ENCODE measurements around the gene ATP1A4. TPM values are rescaled to one million over a fixed set of nuclear protein-coding genes. Genes with fewer than 3 reads are reported as not detected.

The ATP1A4 gene
- total and polyA plus RNA-seq, 8 donors, result 0.05 to 0.37 TPM; not detected in 6

GRCh38 chr1:160120797-160121196 lies 30.6 kb upstream of the ATP1A4 start:
- intact Hi-C loops (cut with DNase I; ENCODE audit: low total_unique reads), result no loop called here
- H3K36me3 ChIP-seq, result peaks cover 0 to 16% (median 4%) of the 10 kb centered on the region in 4 donors
- H3K4me3 ChIP-seq, result no peak overlapping the region
- H3K27ac ChIP-seq, result no peak overlapping the region
- no peak for DNase-seq
- H3K9me3 ChIP-seq, result no peaks in the 10 kb centered on the region
- TF ChIP-seq CTCF (IDR thresholded peaks at IDR 0.05) (no peak), EP300 (IDR thresholded peaks at IDR 0.05) (no peak), POLR2A (IDR thresholded peaks at IDR 0.05) (no peak), POLR2AphosphoS5 (IDR thresholded peaks at IDR 0.05) (no peak)
- H3K4me1 ChIP-seq, result peaks cover 0 to 48% (median 22%) of the 10 kb centered on the region in 4 donors
- 77 to 91% (median 78%) methylated on average over 4 to 5 of the region's 5 CpGs for WGBS, 5 donors
- peaks cover 0 to 24% (median 10%) of the 10 kb centered on the region in 3 donors for H3K27me3 ChIP-seq

- DNase-seq, result no peak
- no peak for TF ChIP-seq POLR2AphosphoS5 (IDR thresholded peaks at IDR 0.05)
- no peak for TF ChIP-seq POLR2A (IDR thresholded peaks at IDR 0.05)
- TF ChIP-seq CTCF (IDR thresholded peaks at IDR 0.05), result no peak
- no peak for TF ChIP-seq EP300 (IDR thresholded peaks at IDR 0.05)
- intact Hi-C loops (cut with DNase I; ENCODE audit: low total_unique reads), result no loop called here
- Histone ChIP-seq H3K4me3 (no peak overlapping the region), H3K9me3 (no peaks in the 10 kb centered on the region), H3K27me3 (peaks cover 0 to 18% (median 4%) of the 10 kb centered on the region in 3 donors), H3K4me1 (peaks cover 0 to 49% (median 22%) of the 10 kb centered on the region in 4 donors), H3K36me3 (peaks cover 0 to 16% (median 4%) of the 10 kb centered on the region in 4 donors), H3K27ac (no peak overlapping the region)
- WGBS, 5 donors, result 58 to 86% (median 68%) methylated on average over 1 of the region's 1 CpG
These were observed 30.0 kb upstream of the ATP1A4 start for GRCh38 chr1:160121388-160121787.

GRCh38 chr1:160122978-160123495 lies 28.4 kb upstream of the ATP1A4 start:
- Histone ChIP-seq H3K9me3 (no peaks in the 10 kb centered on the region), H3K4me3 (no peak overlapping the region), H3K36me3 (peaks cover 0 to 21% (median 4%) of the 10 kb centered on the region in 4 donors), H3K27me3 (peaks cover 0 to 2% (median 0%) of the 10 kb centered on the region in 3 donors), H3K4me1 (peaks cover 0 to 34% (median 15%) of the 10 kb centered on the region in 4 donors), H3K27ac (no peak overlapping the region)
- no peak for DNase-seq
- TF ChIP-seq EP300 (IDR thresholded peaks at IDR 0.05) (no peak), CTCF (IDR thresholded peaks at IDR 0.05) (no peak), POLR2A (IDR thresholded peaks at IDR 0.05) (no peak), POLR2AphosphoS5 (IDR thresholded peaks at IDR 0.05) (no peak)
- intact Hi-C loops (cut with DNase I; ENCODE audit: low total_unique reads), result no loop called here
- 86 to 88% (median 87%) methylated on average over 9 to 16 of the region's 16 CpGs for WGBS, 5 donors

GRCh38 chr1:160123726-160124125 lies 27.7 kb upstream of the ATP1A4 start:
- H3K27ac ChIP-seq, result no peak overlapping the region
- H3K36me3 ChIP-seq, result peaks cover 0 to 24% (median 6%) of the 10 kb centered on the region in 4 donors

More at GRCh38 chr1:160123726-160124125, 27.7 kb upstream of the ATP1A4 start:
- Histone ChIP-seq H3K27me3 (no peaks in the 10 kb centered on the region), H3K4me3 (no peak overlapping the region), H3K9me3 (no peaks in the 10 kb centered on the region), H3K4me1 (peaks cover 0 to 27% (median 11%) of the 10 kb centered on the region in 4 donors)
- TF ChIP-seq POLR2AphosphoS5 (IDR thresholded peaks at IDR 0.05), result no peak
- no peak for TF ChIP-seq CTCF (IDR thresholded peaks at IDR 0.05)
- TF ChIP-seq POLR2A (IDR thresholded peaks at IDR 0.05), result no peak
- TF ChIP-seq EP300 (IDR thresholded peaks at IDR 0.05), result no peak
- no peak for DNase-seq
- intact Hi-C loops (cut with DNase I; ENCODE audit: low total_unique reads), result no loop called here

All from stomach (tissue), 9 donors.